HG03064 (cell line): Measurements from ENCODE around the gene CMTM8.
"Not testable (repeated sequence)": the region's sequence is repeated elsewhere in the genome, so short reads cannot be mapped to it uniquely, and the experiment has no call there.

Experiments used
- ATAC-seq: cut with Tn5 transposase; IDR thresholded peaks from one replicate; pipeline ENCODE4 v1.9.1; 2021; ENCODE audit warnings: low read depth; ENCODE audit not compliant: unreplicated experiment

Gene CMTM8, protein sequence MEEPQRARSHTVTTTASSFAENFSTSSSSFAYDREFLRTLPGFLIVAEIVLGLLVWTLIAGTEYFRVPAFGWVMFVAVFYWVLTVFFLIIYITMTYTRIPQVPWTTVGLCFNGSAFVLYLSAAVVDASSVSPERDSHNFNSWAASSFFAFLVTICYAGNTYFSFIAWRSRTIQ

DNA sequence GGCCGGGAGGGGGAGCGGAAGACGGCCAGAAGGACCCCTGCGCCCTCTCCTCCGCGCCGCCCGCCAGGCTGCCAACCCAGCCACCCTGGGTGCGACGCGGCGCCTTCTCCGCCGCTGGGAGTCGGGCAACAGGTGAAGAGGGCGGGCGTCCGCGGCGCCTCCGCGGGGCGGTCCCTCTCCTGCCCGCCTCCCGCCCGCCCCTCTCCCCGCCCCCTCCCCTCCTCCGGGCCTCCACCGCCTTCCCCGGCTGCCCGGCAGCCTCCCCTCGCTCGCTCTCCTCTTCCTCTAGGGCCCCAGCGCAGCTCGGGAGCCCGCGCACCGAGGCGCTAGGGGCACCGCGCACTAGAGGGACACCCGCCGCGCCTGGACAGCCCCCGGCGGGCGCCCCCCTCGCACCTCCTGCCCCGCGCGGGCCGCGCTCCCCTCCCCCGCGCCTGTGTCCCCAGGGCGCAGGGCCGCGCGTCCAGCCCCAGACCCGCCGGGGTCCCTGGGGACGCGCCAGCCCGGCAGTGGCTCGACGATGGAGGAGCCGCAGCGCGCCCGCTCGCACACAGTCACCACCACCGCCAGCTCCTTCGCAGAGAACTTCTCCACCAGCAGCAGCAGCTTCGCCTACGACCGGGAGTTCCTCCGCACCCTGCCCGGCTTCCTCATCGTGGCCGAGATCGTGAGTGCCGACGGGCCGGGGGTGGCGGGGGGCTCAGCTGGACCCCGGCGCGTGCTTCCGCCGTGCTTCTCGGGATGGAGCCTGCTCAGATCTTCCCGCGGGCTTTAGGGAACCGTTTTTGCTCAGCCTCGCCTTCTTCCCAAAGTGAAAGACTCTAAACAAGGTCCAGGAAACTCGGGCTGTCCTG lies at the start of gene CMTM8:
Gene CMTM8, plus strand, starts transcription at position 228 of the 854 bp plus-strand sequence. Its CDS starts 293 bp downstream, at position 521.
- ATAC-seq = no peak

DNA sequence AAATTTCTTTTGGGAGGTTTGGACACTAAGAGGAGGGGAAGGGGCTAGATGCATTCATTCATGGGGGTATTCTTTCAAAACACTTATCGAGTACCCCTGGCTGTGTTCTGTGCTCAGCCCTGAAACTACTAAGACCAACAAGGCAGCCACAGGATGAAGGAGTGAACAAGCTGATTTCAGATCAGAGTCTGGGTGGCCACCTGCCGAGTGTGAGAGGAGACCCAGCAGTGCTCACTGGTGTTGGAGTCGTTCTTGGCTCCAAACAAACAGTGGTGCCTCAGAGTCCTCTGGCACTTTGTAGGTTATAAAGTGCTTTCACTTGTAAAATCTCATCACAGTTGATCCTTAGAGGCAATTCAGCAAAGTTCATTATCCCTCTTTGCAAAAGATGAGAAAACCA lies 48.8 kb upstream of the CMTM8 start:
- no peak for ATAC-seq

DNA sequence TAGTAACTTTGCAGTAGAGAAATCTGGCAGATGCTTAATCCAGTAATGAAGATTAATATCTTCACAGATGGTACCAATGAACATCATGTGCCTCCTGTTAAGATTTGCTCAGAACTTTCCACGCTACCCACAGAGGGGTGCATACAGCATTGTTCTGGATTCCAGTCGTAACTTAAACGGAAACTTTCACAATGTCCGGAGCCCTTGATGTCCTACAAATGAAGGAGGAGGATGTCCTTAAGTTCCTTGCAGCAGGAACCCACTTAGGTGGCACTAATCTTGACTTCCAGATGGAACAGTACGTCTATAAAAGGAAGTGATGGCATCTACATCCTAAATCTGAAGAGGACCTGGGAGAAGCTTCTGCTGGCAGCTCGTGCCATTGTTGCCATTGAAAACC lies 47.9 kb upstream of the CMTM8 start:
- ATAC-seq = not testable (repeated sequence)

DNA sequence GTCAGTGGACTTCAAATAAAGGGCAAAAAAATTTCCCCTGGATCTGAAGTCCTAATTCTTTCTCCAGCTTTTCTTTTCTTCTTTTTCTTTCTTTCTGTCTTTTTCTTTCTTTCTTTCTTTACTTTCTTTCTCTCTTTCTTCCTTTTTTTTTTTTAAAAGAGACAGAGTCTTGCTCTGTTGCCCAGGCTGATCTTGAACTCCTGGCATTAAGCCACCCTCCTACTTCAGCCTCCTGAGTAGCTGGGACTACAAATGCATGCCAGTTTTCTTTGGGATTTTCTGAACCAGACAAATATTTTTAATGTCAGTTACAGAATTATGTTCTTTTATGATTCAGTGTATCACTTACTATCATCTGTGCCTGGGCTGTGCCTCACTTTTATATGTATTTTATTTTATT lies 45.4 kb upstream of the CMTM8 start:
- ATAC-seq = no peak

DNA sequence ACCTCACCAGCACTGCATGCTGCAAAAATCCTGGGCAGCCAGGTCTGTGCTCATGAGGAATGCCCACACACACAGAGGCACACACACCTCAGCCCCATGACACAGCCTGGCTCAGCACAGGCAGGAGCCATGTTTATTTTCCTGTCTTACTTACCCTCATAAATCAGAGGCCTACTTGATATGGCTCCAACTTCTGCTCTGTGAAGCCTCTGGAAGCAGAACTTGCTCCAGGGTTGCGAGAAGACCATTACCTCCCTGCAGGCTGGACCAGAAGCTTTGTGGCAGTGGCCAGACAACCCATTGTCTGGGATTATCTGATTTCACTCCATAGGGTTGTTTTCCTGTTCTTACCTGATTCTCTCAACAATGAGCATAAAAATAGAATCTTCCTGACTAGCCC lies 43.8 kb upstream of the CMTM8 start:
- no peak for ATAC-seq

DNA sequence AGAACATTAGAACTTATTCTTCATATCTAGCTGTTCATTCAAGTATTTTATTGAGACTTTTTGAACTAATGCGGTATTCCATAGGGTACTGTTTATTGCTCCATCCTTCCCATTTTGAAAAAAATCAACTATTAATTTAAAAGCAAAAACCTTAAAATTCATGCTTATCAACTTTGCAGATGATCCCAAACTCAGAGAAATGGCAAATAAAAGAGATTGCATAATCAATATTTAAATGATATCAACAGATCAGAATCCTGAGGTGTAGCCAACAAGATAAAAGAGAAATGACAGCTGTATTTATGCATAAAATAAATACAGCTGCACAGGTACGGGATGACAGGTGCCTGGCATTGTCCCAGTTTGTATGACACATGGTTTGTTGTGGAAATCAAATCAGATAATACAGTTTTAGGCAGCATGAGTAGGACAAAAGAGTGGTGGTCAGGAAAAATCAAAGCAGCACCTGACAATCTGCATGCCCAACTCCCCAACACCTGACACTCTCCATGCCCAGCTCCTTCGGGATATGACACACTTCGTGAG lies 42.4 kb upstream of the CMTM8 start:
- ATAC-seq = no peak

DNA sequence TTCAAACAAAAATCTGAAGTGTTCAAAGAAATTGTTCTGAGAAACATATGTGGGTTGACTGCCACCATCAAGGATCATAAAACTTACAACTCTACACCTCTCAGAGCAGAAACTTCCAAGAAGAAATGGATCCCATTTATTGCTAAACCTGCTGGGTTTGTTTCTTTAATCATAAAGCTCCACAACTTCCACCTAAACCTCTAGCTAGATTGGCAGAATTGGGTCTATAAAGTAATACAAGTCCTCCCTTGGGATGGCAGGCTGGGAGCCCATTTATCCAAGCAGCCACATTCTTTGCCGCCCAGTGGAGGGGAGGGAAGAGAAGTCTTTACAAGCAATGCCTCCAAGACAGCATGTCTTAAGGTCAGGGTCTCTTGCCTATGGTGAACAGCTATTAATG lies 40.5 kb upstream of the CMTM8 start:
- ATAC-seq = no peak

DNA sequence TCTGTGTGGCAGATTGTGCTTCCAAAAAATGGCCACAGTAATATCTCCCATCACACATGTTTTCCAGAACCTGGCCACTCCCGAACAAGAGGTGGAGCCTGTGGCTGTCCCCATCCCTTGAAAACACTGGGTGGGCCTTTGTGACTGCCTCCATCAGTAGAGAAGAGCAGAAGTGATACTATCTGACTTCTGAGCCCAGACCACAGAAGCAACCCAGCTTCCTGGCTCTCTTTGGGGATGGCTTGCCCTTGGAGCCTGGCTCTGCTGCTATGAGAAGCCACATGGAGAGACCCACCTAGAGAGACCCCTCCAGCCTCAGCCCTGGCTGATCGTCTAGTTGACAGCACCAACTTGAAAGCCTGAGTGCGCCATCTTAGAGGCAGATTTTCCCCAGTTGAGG lies 39.8 kb upstream of the CMTM8 start:
- ATAC-seq = no peak

DNA sequence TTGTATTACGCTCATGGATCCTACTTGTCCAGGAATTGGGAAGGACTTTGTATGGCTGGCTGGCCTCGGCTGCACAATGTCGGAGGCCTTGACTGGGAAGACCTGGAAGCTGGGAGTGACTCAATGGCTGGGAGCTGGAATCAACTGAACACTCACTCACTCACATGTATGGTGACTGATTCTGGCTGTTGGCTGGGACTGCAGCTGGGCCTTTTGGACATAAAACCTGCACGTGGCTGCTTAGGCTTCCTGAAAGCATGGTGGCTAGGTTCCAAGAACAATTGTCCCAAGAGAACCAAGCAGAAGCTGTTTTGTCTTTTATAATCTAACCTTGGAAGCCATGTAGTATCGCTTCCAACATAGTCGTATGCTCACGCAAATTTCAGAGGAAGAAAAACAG lies 38.0 kb upstream of the CMTM8 start:
- no peak for ATAC-seq

DNA sequence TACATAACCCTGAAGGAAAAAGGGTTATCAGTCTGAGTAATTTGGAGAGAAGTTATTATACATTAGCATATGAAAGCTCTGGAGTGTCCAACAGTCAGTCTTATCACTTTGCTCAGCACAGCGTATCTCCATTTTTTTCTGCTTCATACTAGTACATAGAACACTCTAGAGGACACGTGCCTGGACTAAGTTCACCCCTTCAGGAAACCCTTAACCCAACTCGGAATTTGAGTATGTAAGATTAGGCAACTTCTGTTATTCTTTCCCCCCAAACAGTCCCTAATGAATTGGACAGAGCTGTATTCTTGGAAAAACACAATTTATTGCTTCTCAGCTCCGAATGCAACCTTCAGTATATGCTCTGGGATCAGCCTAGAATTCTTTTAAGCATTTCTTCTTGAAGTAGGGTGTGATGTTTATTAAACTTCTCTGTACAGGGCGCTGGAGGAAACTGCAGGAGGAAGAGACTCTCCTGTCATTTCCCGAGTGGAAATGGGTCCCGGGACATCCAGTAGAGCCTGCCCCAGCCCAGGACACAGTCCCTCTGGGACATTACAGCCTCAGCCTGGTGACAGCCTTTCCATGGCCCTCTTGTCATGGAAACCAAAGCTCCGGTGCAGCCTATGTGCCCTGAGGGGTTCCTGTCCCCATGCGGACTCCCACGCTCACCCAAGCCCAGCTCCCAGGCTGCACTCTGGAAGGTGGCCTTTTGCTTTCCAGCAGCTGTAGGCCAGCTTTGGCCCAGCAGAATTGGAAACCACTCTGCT lies 37.3 kb upstream of the CMTM8 start:
- ATAC-seq = no peak

DNA sequence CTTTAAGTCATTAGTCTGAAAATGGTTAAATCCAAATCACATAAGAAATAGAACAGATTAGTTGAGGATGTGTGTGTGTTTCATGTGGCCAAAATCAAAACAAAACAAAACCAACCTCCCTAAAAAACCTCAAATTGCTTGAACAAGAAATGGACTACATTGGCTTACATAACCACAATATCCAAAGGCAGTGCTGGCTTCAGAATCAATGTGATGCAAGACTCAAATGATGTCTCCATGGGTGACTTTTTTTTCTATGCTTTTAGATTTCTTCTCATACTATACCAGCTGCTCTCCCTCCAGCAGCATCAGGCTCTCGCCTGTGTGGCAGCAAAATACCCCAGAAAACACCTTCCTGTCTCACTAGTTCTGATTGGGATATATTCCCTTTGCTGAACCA lies 36.0 kb upstream of the CMTM8 start:
- ATAC-seq = no peak

DNA sequence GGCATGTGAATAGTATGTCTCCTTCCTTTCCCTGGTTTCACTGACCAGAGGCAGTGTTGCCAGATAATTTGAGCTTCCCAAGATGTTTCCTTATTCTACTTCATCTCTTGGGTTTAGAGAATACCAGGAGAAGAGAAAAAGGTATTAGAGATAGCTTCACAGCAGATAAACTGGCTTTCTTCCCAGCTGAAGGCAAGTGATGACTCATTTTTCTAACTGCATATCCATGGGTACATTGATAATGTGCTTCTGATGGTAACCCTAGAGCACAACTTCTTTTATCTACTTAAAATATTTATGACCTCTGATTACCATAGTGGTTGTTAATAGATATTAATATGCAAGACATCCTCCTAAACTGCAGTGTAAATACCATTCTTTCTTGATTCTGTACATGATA lies 34.6 kb upstream of the CMTM8 start:
- ATAC-seq = no peak

DNA sequence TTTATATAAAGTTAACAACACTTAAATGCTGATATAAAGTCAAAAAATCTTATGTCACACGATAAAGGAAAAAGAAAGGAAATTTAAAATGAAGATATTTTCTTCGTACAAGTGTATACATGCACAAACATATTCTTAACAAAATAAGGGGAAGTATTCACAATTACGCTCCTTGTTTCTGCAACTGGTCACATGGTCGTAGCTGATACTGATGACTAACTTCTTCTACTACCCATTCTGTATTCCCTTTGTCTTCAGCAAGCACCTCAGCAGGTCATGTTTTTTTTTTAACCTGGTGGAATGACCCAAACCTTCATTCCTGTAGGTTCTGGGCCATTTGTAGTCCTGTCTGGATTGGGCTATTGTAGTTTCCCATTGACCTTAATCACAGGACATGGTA lies 30.0 kb upstream of the CMTM8 start:
- ATAC-seq = no peak

DNA sequence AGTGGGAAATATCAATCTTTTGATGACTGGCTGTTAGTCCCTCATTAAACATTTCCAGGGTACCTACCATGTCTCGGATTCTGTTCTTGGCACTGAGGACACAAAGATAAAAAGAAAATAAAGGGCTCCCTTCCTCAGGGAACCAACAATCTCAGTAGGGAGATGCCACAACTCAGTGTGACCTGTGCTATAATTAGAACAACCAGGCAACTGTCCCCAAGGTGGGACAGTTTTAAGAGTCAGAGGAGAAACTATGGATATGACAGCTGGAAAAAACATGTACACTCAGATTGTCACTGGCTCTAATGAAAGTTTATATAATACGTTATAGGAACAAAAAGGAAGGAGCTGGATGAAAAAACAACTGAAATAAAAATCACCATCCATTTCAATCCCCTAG lies 23.3 kb upstream of the CMTM8 start:
- no peak for ATAC-seq

DNA sequence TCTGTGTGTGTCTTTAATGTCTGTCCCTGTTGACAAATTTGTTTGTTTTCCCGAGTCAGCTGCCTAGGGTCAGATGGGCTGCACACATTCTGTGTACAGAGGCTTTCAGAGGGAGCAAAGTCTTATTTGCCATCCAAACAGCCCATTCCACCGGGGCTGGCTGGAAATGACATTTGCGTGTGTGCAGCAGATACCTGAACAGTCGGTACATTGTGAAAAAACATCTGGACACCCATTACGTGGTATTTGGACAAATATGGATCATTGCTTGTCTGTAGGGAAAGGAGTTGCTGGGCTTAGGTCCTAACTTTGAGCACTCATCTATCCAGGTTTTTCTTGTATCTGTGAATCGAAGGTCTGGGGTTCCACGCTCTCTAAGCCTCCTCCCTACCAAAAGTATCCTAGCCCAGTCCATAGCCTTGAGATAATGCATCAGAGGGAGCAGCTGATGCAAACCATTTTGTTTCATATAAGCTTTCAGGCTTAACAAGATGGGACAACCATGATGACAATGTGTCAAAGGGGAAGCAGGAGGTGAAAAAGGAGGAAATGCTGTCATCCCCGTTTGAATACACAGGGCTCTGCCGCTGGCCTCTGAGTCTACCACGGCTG lies 22.2 kb upstream of the CMTM8 start:
- no peak for ATAC-seq

DNA sequence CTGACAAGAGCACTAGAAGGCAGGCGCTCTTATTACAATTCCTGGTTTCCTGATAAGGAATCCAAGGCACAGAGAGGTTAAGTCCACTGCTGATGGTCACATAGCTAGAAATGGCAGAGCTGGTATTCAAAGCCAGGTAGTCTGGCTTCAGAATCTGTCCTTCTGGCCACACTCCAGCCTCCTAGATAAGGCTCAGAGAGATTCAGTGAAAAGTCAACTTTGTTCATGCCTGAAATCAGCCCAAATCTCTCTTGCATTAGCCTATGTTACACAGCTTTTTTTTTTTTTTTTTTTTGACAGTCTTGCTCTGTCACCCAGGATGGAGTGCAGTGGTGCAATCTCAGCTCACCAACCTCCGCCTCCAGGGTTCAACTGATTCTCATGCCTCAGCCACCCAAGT lies 21.1 kb upstream of the CMTM8 start:
- no peak for ATAC-seq

DNA sequence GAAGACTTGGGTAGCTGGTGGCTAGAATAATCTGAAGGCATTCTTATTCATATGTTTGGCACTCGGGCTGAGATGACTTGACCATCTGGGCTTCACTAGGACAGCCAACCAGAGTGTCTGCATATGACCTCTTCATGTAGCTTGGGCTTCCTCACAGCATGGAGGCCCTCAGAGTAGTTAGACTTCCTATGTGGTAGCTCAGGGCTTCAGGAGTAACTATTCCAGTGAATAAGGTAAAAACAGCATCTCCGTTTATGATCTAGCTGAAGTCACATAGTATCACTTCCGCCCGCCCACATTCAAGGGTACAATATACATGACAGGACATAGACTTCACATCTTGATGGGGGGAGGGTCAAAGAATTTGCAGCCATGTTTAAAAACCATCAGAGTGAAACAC lies 18.9 kb upstream of the CMTM8 start:
- ATAC-seq = no peak

DNA sequence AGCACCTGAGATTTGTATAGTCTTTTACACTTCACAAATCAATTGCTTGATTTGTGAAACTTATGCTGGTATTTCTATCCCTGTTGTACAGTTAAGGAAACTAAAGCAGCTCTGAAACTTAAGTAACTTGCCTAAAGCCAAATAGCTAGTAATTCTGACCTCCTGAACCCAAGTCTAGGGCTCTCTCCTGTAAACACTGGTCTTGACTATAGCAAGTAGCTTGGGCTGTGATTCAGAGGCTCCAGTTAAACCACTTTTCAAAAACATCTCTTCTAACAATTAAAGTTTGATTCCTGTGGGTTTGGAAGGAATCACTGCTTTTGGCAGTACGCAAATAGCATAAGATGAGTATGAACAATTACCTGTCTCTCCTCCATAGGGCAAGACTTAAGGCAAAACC lies 18.5 kb upstream of the CMTM8 start:
- no peak for ATAC-seq

DNA sequence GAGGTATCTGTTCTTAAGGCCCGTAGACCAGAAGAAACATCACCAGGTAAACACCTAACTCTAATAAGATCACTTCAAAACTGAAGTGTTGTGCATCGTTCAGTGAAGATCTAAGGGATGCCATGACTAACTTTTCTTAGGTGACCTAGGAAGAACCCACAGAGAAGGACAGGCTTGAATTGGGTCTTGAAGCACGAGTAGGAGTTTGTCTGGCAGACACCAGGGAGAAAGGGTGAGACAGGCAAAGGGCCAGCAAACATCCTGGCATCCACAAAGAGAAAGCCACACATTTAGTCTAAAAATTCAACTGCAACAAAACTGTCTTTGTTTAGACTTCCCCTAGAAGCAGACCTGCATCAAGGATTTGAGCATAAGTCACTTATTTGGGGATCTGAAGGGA lies 15.5 kb upstream of the CMTM8 start:
- no peak for ATAC-seq

DNA sequence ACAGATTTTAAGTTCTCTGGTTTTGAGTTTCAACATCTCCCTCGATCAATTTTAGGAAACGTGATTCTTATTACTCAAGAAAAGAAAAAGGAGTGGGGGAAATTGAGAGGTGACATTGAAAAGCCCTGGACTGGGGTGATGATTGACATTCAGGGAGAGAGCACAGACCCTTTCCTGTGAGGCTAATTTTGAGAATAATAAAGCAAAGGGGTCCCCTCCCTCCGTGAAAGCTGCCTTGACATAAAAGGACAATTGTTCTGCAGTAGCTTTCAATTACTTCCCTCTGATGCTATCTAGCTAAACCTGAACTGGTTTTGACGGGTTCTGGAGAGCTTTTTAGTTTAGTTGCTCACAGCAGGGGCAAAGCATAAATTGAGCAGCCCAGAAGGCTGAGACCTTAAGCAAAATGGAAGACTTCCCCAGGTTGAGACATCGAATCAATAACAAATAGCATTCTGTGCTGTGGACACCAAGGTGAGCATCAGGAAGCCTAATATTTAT lies 14.4 kb upstream of the CMTM8 start:
- no peak for ATAC-seq
